NCI-H187 (cell line): ENCODE results near the gene REC8.

Experiments
- DNase-seq, 2 experiments: peaks; one replicate each; lab custom pipeline; 2025; lab: John Stamatoyannopoulos, UW

REC8 gene

GRCh38 chr14:24138396-24139271, 33.2 kb upstream of the REC8 start:
- no peak for DNase-seq

GRCh38 chr14:24139272-24139934, 32.5 kb upstream of the REC8 start:
- no peak for DNase-seq

- peak; percentile 99 to 100 for DNase-seq
Observed at GRCh38 chr14:24141097-24141880, 30.6 kb upstream of the REC8 start, which contains the start of gene EMC9. Gene EMC9, minus strand, starts transcription at chr14:24141591. Its CDS starts 287 bp downstream, at chr14:24141304.

- no peak for DNase-seq
Observed at GRCh38 chr14:24143511-24143910, 28.4 kb upstream of the REC8 start.

- no peak for DNase-seq
Observed at GRCh38 chr14:24144451-24144850, 27.4 kb upstream of the REC8 start.

GRCh38 chr14:24145219-24145618, 26.7 kb upstream of the REC8 start:
- no peak for DNase-seq

GRCh38 chr14:24145690-24146452, 26.0 kb upstream of the REC8 start:
- DNase-seq: peak in 1 of 2 experiments; percentile 87

GRCh38 chr14:24146453-24146977, 25.4 kb upstream of the REC8 start, which contains the start of gene PSME2:
Gene PSME2, minus strand, starts transcription at chr14:24146610. Its CDS starts 29 bp downstream, at chr14:24146581.
- peak; percentile 92 to 97 for DNase-seq

- peak; percentile 96 to 98 for DNase-seq
Observed at GRCh38 chr14:24146978-24147760, 24.7 kb upstream of the REC8 start, which contains the start of gene RNF31. Gene RNF31, plus strand, starts transcription at chr14:24147498. Its CDS starts 201 bp downstream, at chr14:24147699.

GRCh38 chr14:24147761-24148428, 24.0 kb upstream of the REC8 start:
- DNase-seq: no peak

GRCh38 chr14:24149302-24149969, 22.4 kb upstream of the REC8 start:
- DNase-seq: no peak

- DNase-seq: no peak
Observed at GRCh38 chr14:24150061-24150460, 21.8 kb upstream of the REC8 start.

GRCh38 chr14:24150567-24150966, 21.3 kb upstream of the REC8 start:
- DNase-seq: no peak

GRCh38 chr14:24150993-24151392, 20.9 kb upstream of the REC8 start:
- DNase-seq: no peak

GRCh38 chr14:24151404-24152080, 20.3 kb upstream of the REC8 start:
- DNase-seq: no peak

- no peak for DNase-seq
Observed at GRCh38 chr14:24155100-24155499, 16.8 kb upstream of the REC8 start.

GRCh38 chr14:24156840-24157239, 15.0 kb upstream of the REC8 start:
- no peak for DNase-seq

- DNase-seq: no peak
Observed at GRCh38 chr14:24157331-24157730, 14.5 kb upstream of the REC8 start.
